Measurements from ENCODE around the gene MAML2. TPM values are rescaled to one million over a fixed set of nuclear protein-coding genes. Genes with fewer than 3 reads are reported as not detected.
"Not testable (repeated sequence)": the region's sequence is repeated elsewhere in the genome, so short reads cannot be mapped to it uniquely, and the experiment has no call there.

MAML2 gene
- total RNA-seq, 4 donors from 2014 or later = 4.7 to 21.7 (median 7.3) TPM

GRCh38 chr11:96272529-96273222 lies 70.3 kb downstream of the MAML2 start:
- no peaks in the 10 kb centered on the region for H3K9me3 ChIP-seq
- peaks cover 5 to 49% (median 10%) of the 10 kb centered on the region in 3 donors for H3K4me1 ChIP-seq
- H3K36me3 ChIP-seq = peaks cover 0 to 13% (median 0%) of the 10 kb centered on the region in 3 donors
- intact Hi-C loops (cut with DNase I) = no loop called here
- 18 to 33% methylated on average over 3 of the region's 3 CpGs for WGBS, 2 donors
- H3K27me3 ChIP-seq = no peaks in the 10 kb centered on the region
- no peak for DNase-seq
- peak overlapping the region; percentile 4 to 79 (median 63) for H3K27ac ChIP-seq
- TF ChIP-seq POLR2A (IDR thresholded peaks at IDR 0.05) = no peak
- TF ChIP-seq, protein P1, sequence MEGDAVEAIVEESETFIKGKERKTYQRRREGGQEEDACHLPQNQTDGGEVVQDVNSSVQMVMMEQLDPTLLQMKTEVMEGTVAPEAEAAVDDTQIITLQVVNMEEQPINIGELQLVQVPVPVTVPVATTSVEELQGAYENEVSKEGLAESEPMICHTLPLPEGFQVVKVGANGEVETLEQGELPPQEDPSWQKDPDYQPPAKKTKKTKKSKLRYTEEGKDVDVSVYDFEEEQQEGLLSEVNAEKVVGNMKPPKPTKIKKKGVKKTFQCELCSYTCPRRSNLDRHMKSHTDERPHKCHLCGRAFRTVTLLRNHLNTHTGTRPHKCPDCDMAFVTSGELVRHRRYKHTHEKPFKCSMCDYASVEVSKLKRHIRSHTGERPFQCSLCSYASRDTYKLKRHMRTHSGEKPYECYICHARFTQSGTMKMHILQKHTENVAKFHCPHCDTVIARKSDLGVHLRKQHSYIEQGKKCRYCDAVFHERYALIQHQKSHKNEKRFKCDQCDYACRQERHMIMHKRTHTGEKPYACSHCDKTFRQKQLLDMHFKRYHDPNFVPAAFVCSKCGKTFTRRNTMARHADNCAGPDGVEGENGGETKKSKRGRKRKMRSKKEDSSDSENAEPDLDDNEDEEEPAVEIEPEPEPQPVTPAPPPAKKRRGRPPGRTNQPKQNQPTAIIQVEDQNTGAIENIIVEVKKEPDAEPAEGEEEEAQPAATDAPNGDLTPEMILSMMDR (IDR thresholded peaks at IDR 0.05) = no peak
- peak overlapping the region in 1 of 4 donors; percentile 21 for H3K4me3 ChIP-seq

- Histone ChIP-seq H3K4me3 (no peak overlapping the region), H3K36me3 (peaks cover 0 to 13% (median 0%) of the 10 kb centered on the region in 3 donors), H3K27ac (peak overlapping the region in 3 of 4 donors; percentile 49 to 79 (median 77)), H3K4me1 (peaks cover 12 to 58% (median 19%) of the 10 kb centered on the region in 3 donors), H3K9me3 (no peaks in the 10 kb centered on the region), H3K27me3 (no peaks in the 10 kb centered on the region)
- no peak for DNase-seq
- TF ChIP-seq, protein P1 (IDR thresholded peaks at IDR 0.05) = no peak
- TF ChIP-seq POLR2A (IDR thresholded peaks at IDR 0.05) = no peak
- 94 to 99% methylated on average over 4 of the region's 4 CpGs for WGBS, 2 donors
- intact Hi-C loops (cut with DNase I) = no loop called here
Observed at GRCh38 chr11:96271777-96272176, 71.2 kb downstream of the MAML2 start.

GRCh38 chr11:96271352-96271751 lies 71.6 kb downstream of the MAML2 start:
- intact Hi-C loops (cut with DNase I); H3K9me3 ChIP-seq; H3K4me3 ChIP-seq; H3K27me3 ChIP-seq; DNase-seq: not testable (repeated sequence)
- Histone ChIP-seq H3K4me1 (peaks cover 12 to 57% (median 19%) of the 10 kb centered on the region in 3 donors), H3K27ac (peak overlapping the region in 1 of 4 donors; percentile 77), H3K36me3 (peaks cover 0 to 13% (median 0%) of the 10 kb centered on the region in 3 donors)

DNA sequence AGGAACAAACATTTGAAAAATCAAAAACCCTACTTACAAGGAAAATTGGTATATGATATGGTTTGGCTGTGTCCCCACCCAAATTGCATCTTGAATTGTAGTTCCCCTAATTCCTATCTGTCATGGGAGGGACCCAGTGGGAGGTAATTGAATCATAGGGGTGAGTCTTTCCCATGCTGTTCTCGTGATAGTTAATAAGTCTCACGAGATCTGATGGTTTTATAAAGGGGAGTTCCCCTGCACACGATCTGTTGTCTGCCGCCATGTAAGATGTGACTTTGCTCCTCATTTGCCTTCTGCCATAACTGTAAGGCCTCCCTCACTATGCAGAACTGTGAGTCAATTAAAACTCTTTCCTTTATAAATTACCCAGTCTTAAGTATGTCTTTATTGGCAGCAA lies 74.5 kb downstream of the MAML2 start:
- DNase-seq; intact Hi-C loops (cut with DNase I); H3K4me3 ChIP-seq; H3K27me3 ChIP-seq; H3K9me3 ChIP-seq: not testable (repeated sequence)
- Histone ChIP-seq H3K27ac (peak overlapping the region in 1 of 4 donors; percentile 73), H3K36me3 (peaks cover 0 to 13% (median 0%) of the 10 kb centered on the region in 3 donors), H3K4me1 (peaks cover 14 to 58% (median 29%) of the 10 kb centered on the region in 3 donors)
- WGBS, 2 donors = 94 to 100% methylated on average over 2 of the region's 4 CpGs

GRCh38 chr11:96267496-96268032 lies 75.4 kb downstream of the MAML2 start:
- Histone ChIP-seq H3K4me1 (peaks cover 11 to 58% (median 37%) of the 10 kb centered on the region in 3 donors), H3K27me3 (no peaks in the 10 kb centered on the region), H3K9me3 (no peaks in the 10 kb centered on the region), H3K27ac (peak overlapping the region; percentile 47 to 73 (median 67)), H3K4me3 (no peak overlapping the region), H3K36me3 (peaks cover 0 to 13% (median 0%) of the 10 kb centered on the region in 3 donors)
- DNase-seq = no peak
- WGBS, 2 donors = 34 to 47% methylated on average over 2 of the region's 2 CpGs
- no peak for TF ChIP-seq POLR2A (IDR thresholded peaks at IDR 0.05)
- TF ChIP-seq, protein P1 (IDR thresholded peaks at IDR 0.05) = no peak
- intact Hi-C loops (cut with DNase I) = no loop called here

DNA sequence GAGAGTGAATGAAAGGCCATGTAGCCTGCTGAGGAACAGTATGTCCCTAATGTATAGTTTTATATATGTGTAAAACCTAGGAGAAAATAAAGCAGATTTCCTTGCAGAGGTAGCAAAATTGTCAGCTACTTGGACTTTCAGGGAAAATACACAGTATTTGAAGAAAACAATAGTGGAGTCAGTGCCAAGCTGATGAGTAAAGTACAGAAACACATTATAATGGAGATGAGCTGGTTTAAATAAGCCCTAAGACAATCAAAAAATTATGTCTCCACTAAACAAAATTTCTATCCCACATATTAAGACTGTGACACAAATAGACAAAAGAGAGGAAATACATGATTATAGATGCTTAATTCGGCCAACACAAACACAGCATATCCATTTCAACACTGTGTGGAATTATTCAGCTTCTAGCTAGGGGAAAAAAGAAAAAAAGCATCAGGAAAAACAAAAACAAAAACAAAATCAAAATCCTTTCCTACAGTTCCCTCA lies 75.9 kb downstream of the MAML2 start:
- Histone ChIP-seq H3K4me1 (peaks cover 11 to 56% (median 35%) of the 10 kb centered on the region in 3 donors), H3K9me3 (no peaks in the 10 kb centered on the region), H3K27me3 (no peaks in the 10 kb centered on the region), H3K4me3 (no peak overlapping the region), H3K27ac (peak overlapping the region; percentile 47 to 73 (median 67)), H3K36me3 (peaks cover 0 to 13% (median 0%) of the 10 kb centered on the region in 3 donors)
- no peak for DNase-seq
- intact Hi-C loops (cut with DNase I) = no loop called here
- WGBS, 2 donors = 23 to 35% methylated on average over 1 of the region's 1 CpG
- no peak for TF ChIP-seq POLR2A (IDR thresholded peaks at IDR 0.05)
- TF ChIP-seq, protein P1 (IDR thresholded peaks at IDR 0.05) = no peak

Data from esophagus squamous epithelium (tissue), 5 donors.